NCI-H748 (cell line): ENCODE results near the gene PDE4B.
"Not testable (repeated sequence)": the region's sequence is repeated elsewhere in the genome, so short reads cannot be mapped to it uniquely, and the experiment has no call there.

ENCODE experiments used
- DNase-seq: peaks from one replicate; lab custom pipeline; 2025; ENCODE audit not compliant: unreplicated experiment; lab: John Stamatoyannopoulos, UW

The PDE4B gene

GRCh38 chr1:65949230-65949626, 156.5 kb downstream of the PDE4B start:
- no peak for DNase-seq

GRCh38 chr1:65949933-65950332, 157.2 kb downstream of the PDE4B start:
- DNase-seq = no peak

GRCh38 chr1:65952696-65953095, 160.0 kb downstream of the PDE4B start:
- no peak for DNase-seq

GRCh38 chr1:65953170-65953569, 160.5 kb downstream of the PDE4B start:
- DNase-seq = no peak

- peak; percentile 3 for DNase-seq
Measured at GRCh38 chr1:65955071-65955470, 162.4 kb downstream of the PDE4B start.

GRCh38 chr1:65955503-65955902, 162.8 kb downstream of the PDE4B start:
- DNase-seq = no peak

GRCh38 chr1:65958561-65959350, 166.1 kb downstream of the PDE4B start:
- peak; percentile 39 for DNase-seq

GRCh38 chr1:65959896-65960567, 167.3 kb downstream of the PDE4B start:
- DNase-seq = no peak

- no peak for DNase-seq
Measured at GRCh38 chr1:65963156-65963888, 170.6 kb downstream of the PDE4B start.

GRCh38 chr1:65964123-65964522, 171.4 kb downstream of the PDE4B start:
- peak; percentile 17 for DNase-seq

- DNase-seq = no peak
Measured at GRCh38 chr1:65965112-65965996, 172.7 kb downstream of the PDE4B start.

GRCh38 chr1:65967492-65967891, 174.8 kb downstream of the PDE4B start:
- not testable (repeated sequence) for DNase-seq

GRCh38 chr1:65971547-65971946, 178.9 kb downstream of the PDE4B start:
- DNase-seq = no peak

- no peak for DNase-seq
Measured at GRCh38 chr1:65975708-65976107, 183.0 kb downstream of the PDE4B start.

GRCh38 chr1:65979136-65980044, 186.7 kb downstream of the PDE4B start:
- DNase-seq = no peak

GRCh38 chr1:65980237-65980636, 187.5 kb downstream of the PDE4B start:
- DNase-seq = no peak

GRCh38 chr1:65983500-65983899, 190.8 kb downstream of the PDE4B start:
- no peak for DNase-seq

- DNase-seq = no peak
Measured at GRCh38 chr1:65985393-65986066, 192.8 kb downstream of the PDE4B start.

GRCh38 chr1:65986146-65986545, 193.5 kb downstream of the PDE4B start:
- DNase-seq = no peak
